Muscle of back (tissue), 11 donors: ENCODE results near the gene NTRK3. TPM values are rescaled to one million over a fixed set of nuclear protein-coding genes. Genes with fewer than 3 reads are reported as not detected.

ENCODE experiments used
- DNase-seq, 3 donors: peaks; one replicate each; pipeline versions ENCODE4 v3.0.0 to v3.0.0-alpha.2; 2013
- polyA plus RNA-seq, 10 donors: library from polyadenylated mRNA; unstranded; fragments of 120-200 nt; gene quantifications; one replicate each; pipeline ENCODE4 v1.2.1, GENCODE V29; 2013; ENCODE audit not compliant: insufficient read length in 10 of 10

The NTRK3 gene
- polyA plus RNA-seq, 10 donors: 4.2 to 9.4 (median 5.5) TPM

- peak in 2 of 3 donors; percentile 15 to 31 for DNase-seq
Measured at GRCh38 chr15:88124199-88124598, 132.3 kb downstream of the NTRK3 start.

- no peak for DNase-seq
Measured at GRCh38 chr15:88121968-88122530, 134.5 kb downstream of the NTRK3 start.

- DNase-seq: no peak
Measured at GRCh38 chr15:88120026-88120425, 136.5 kb downstream of the NTRK3 start.

GRCh38 chr15:88118741-88119140, 137.8 kb downstream of the NTRK3 start:
- DNase-seq: no peak

GRCh38 chr15:88118035-88118434, 138.5 kb downstream of the NTRK3 start:
- DNase-seq: no peak

GRCh38 chr15:88115486-88116152, 140.9 kb downstream of the NTRK3 start:
- DNase-seq: no peak

- DNase-seq: peak in 1 of 3 donors; percentile 57
Measured at GRCh38 chr15:88113613-88114308, 142.8 kb downstream of the NTRK3 start.

- DNase-seq: no peak
Measured at GRCh38 chr15:88108991-88109390, 147.5 kb downstream of the NTRK3 start.

GRCh38 chr15:88108477-88108876, 148.1 kb downstream of the NTRK3 start:
- peak; percentile 21 to 61 (median 34) for DNase-seq

- no peak for DNase-seq
Measured at GRCh38 chr15:88106074-88106473, 150.5 kb downstream of the NTRK3 start.

GRCh38 chr15:88104357-88104756, 152.2 kb downstream of the NTRK3 start:
- DNase-seq: no peak

- no peak for DNase-seq
Measured at GRCh38 chr15:88100181-88100580, 156.4 kb downstream of the NTRK3 start.

- no peak for DNase-seq
Measured at GRCh38 chr15:88098361-88098760, 158.2 kb downstream of the NTRK3 start.

- DNase-seq: no peak
Measured at GRCh38 chr15:88091444-88092016, 165.0 kb downstream of the NTRK3 start.

- DNase-seq: peak; percentile 39 to 91 (median 80)
Measured at GRCh38 chr15:88090481-88091011, 166.0 kb downstream of the NTRK3 start.

- DNase-seq: no peak
Measured at GRCh38 chr15:88089731-88090130, 166.8 kb downstream of the NTRK3 start.

GRCh38 chr15:88089024-88089620, 167.4 kb downstream of the NTRK3 start:
- peak in 2 of 3 donors; percentile 11 to 48 for DNase-seq

- DNase-seq: peak; percentile 80 to 95 (median 86)
Measured at GRCh38 chr15:88083811-88084760, 172.5 kb downstream of the NTRK3 start.

GRCh38 chr15:88080616-88081015, 175.9 kb downstream of the NTRK3 start:
- no peak for DNase-seq

- DNase-seq: peak in 1 of 3 donors; percentile 87
Measured at GRCh38 chr15:88077296-88078020, 179.1 kb downstream of the NTRK3 start.
